Measurements from ENCODE around the gene KTN1. TPM values are rescaled to one million over a fixed set of nuclear protein-coding genes. Genes with fewer than 3 reads are reported as not detected.

The KTN1 gene
- total RNA-seq, 1 donor from 2014 or later: 227 TPM

- DNase-seq (ENCODE audit: low read depth): no peak
Measured at GRCh38 chr14:55711175-55711811, 131.3 kb downstream of the KTN1 start.

GRCh38 chr14:55712491-55712890 lies 132.5 kb downstream of the KTN1 start:
- no peak for DNase-seq (ENCODE audit: low read depth)

GRCh38 chr14:55713486-55713885 lies 133.5 kb downstream of the KTN1 start:
- no peak for DNase-seq (ENCODE audit: low read depth)

GRCh38 chr14:55715889-55716288 lies 135.9 kb downstream of the KTN1 start:
- peak; percentile 73 for DNase-seq (ENCODE audit: low read depth)

GRCh38 chr14:55717621-55718020 lies 137.6 kb downstream of the KTN1 start:
- DNase-seq (ENCODE audit: low read depth): no peak

- DNase-seq (ENCODE audit: low read depth): no peak
Measured at GRCh38 chr14:55718551-55718950, 138.5 kb downstream of the KTN1 start.

GRCh38 chr14:55720796-55721195 lies 140.8 kb downstream of the KTN1 start:
- no peak for DNase-seq (ENCODE audit: low read depth)

GRCh38 chr14:55721353-55721752 lies 141.3 kb downstream of the KTN1 start:
- DNase-seq (ENCODE audit: low read depth): peak; percentile 98

- no peak for DNase-seq (ENCODE audit: low read depth)
Measured at GRCh38 chr14:55722054-55722453, 142.0 kb downstream of the KTN1 start.

- DNase-seq (ENCODE audit: low read depth): no peak
Measured at GRCh38 chr14:55724736-55725135, 144.7 kb downstream of the KTN1 start.

GRCh38 chr14:55730592-55731310 lies 150.7 kb downstream of the KTN1 start:
- no peak for DNase-seq (ENCODE audit: low read depth)

GRCh38 chr14:55731311-55731872 lies 151.4 kb downstream of the KTN1 start:
- no peak for DNase-seq (ENCODE audit: low read depth)

- no peak for DNase-seq (ENCODE audit: low read depth)
Measured at GRCh38 chr14:55731881-55732498, 152.0 kb downstream of the KTN1 start.

- DNase-seq (ENCODE audit: low read depth): no peak
Measured at GRCh38 chr14:55733599-55733998, 153.6 kb downstream of the KTN1 start.

Other genes with a start within 250 kb of the KTN1 start
- 14.9 and 15.3 TPM in 2 replicates for gene ATG14, start 168.4 kb upstream of the KTN1 start, total RNA-seq
- gene TBPL2, start 139.6 kb upstream of the KTN1 start, total RNA-seq: not detected in 2 replicates

Data from myocyte (in vitro differentiated cells).